ENCODE data around the gene STAB1.

STAB1 gene

GRCh38 chr3:52458770-52459545 is 36.2 kb upstream of the STAB1 start:
- no peak for DNase-seq (ENCODE audit: extremely low read depth in 1 of 2, low read depth in 1 of 2)

DNA sequence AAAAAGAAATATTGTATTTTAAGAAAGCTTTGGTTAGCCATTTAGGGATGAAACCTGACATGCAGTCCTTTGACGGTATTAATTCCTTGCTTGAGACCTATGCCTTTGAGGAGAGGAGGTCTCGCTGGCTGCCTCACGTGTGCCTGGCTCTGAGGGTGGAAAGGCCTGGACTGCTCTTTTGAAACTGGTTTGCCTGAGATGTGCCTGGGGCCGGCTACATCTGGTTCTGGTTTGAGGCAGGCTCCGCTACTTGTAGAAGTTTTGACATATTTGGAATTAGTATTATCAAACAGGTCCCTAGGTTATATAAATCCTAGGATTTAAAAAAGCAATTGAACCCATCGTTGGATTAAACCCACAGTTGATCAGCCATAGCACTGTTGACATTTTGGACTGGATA is 33.3 kb upstream of the STAB1 start:
- DNase-seq (ENCODE audit: extremely low read depth in 1 of 2, low read depth in 1 of 2): no peak

DNA sequence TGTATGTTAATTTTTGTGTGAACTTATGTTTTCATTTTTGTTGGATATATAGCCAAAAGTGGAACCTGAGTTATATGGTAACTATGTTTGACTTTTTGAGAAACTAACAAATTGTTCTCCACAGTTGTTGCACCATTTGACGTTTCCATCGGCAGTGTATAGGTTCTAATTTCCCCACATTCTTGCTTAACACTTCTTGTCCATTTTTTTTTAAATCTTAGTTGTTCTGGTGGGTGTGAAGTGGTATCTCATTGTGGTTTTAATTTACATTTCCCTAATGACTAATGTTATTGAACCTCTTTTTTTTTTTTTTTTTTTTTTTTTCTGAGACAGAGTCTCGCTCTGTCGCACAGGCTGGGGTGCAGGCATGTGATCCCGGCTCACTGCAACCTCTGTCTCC is 31.7 kb upstream of the STAB1 start:
- no peak for DNase-seq (ENCODE audit: extremely low read depth in 1 of 2, low read depth in 1 of 2)

GRCh38 chr3:52468336-52468735 is 26.8 kb upstream of the STAB1 start:
- DNase-seq (ENCODE audit: extremely low read depth in 1 of 2, low read depth in 1 of 2): no peak

DNA sequence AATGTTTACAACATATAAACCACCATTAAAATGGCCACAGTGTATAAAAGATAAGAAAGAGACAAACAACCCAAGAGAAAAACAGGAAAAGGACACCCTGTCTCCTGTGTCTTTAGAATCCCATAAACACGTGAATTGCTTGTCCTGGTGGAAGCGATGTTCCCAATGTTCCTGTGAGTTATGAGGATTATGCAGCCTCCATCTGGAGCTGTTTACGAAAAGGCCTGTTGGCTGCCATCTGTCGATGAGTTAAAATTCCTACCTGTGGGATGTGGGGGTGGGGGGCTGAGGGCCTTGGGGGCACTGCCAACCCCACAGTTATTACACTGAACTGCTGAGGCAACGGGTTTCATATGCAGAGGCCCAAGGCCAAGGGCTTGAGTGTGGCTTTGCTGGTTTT is 26.1 kb upstream of the STAB1 start:
- no peak for DNase-seq (ENCODE audit: extremely low read depth in 1 of 2, low read depth in 1 of 2)

DNA sequence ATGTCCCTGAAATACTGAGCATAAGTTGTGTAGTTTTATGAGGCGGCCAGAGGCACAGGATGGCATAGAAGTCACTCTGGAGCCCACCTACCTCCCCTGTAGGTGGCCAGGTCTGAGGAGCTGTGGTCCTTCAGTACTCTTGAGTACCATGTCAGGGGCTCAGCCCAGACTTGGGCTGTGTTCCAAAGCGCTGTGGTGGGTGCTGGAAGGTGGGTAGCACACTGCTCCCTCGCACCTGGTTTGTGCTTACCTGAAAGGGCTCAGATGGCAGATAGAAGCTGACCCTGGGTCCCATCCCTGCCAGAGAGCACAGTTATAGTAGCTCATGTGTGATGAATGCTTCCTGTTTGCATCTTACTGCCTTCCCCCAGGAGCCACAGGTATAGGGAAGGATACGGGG is 24.2 kb upstream of the STAB1 start:
- no peak for DNase-seq (ENCODE audit: extremely low read depth in 1 of 2, low read depth in 1 of 2)

- DNase-seq (ENCODE audit: extremely low read depth in 1 of 2, low read depth in 1 of 2): no peak
Observed at GRCh38 chr3:52471371-52472238, 23.5 kb upstream of the STAB1 start.

DNA sequence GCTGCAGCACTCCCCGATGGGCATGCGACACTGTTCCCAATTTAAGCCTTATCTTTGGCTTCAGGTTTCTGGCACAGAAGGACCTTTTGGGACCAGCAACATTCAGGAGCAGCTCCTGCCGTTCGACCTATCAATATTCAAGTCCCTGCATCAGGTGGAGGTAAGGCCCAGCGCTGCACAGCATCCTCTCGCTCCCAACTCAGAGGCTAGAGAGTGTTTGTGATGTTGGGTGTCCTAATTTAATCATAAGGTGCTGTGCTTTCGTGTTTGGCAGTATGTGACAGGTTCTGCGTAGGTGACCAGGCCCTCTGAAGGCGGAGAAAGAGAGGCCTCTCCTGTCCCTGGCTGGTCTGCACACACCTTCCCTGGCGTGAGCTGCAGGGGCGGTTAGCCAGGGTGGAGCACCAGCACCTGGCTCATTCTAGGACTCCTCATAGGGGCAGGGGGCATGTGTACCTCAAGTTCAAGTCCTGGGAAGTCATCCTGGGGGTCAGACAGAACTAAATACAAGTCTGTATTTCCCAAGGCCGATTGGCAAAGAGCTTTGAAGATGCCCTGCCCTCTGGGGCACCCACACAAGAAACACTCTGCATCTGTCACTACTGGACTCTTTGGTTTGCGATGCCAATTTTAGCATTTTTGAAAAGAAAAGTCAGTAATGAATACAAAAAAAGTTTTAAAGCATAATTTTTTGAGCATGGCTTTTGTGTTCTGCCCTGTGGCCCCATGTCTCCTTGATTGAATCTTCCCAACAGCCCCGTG is 22.7 kb upstream of the STAB1 start:
- DNase-seq (ENCODE audit: extremely low read depth in 1 of 2, low read depth in 1 of 2): no peak

GRCh38 chr3:52473026-52473425 is 22.1 kb upstream of the STAB1 start:
- DNase-seq (ENCODE audit: extremely low read depth in 1 of 2, low read depth in 1 of 2): no peak

GRCh38 chr3:52477076-52477795 is 17.9 kb upstream of the STAB1 start:
- DNase-seq (ENCODE audit: extremely low read depth in 1 of 2, low read depth in 1 of 2): no peak

GRCh38 chr3:52477796-52478095 is 17.4 kb upstream of the STAB1 start:
- DNase-seq (ENCODE audit: extremely low read depth in 1 of 2, low read depth in 1 of 2): no peak

DNA sequence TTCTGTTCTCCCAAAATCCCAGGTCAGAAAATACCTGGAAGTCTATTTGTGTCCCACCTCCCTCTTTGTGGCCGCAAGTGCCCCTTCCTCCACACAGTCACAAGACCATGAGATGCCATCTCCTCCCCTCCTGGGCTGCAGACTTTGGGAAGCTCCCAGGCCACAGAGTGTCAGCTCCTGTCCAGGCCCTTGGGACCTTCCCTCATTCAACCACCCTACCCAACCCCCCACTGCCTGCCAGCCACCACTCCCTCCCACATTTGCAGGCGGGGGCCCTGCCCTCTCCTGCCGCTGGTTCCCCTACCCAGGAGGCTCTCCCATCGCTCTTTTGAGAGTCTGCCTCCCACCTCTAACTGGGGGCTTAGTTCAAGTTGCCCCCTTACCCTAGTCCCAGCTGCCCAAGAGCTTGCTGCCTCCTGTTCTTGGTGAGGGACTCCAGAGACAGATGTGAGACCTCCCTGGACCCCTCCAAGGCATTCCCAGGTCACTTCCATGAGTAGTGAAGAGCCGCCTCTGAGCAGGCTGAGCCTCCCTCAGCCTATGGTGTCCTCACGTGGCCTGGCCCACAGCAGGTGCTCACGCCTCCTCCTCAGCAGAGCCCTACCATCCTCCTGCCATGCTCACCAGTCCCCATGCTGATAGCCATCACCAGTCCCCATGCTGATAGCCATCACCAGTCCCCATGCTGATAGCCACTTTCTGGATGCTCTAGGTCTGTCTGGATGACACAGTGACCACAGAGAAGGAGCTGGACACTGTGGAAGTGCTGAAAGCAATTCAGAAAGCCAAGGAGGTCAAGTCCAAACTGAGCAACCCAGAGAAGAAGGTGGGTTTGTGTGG is 15.9 kb upstream of the STAB1 start:
- DNase-seq (ENCODE audit: extremely low read depth in 1 of 2, low read depth in 1 of 2): no peak

GRCh38 chr3:52479877-52480575 is 15.1 kb upstream of the STAB1 start:
- DNase-seq (ENCODE audit: extremely low read depth in 1 of 2, low read depth in 1 of 2): no peak

GRCh38 chr3:52480768-52481715 is 14.1 kb upstream of the STAB1 start:
- DNase-seq (ENCODE audit: extremely low read depth in 1 of 2, low read depth in 1 of 2): no peak

DNA sequence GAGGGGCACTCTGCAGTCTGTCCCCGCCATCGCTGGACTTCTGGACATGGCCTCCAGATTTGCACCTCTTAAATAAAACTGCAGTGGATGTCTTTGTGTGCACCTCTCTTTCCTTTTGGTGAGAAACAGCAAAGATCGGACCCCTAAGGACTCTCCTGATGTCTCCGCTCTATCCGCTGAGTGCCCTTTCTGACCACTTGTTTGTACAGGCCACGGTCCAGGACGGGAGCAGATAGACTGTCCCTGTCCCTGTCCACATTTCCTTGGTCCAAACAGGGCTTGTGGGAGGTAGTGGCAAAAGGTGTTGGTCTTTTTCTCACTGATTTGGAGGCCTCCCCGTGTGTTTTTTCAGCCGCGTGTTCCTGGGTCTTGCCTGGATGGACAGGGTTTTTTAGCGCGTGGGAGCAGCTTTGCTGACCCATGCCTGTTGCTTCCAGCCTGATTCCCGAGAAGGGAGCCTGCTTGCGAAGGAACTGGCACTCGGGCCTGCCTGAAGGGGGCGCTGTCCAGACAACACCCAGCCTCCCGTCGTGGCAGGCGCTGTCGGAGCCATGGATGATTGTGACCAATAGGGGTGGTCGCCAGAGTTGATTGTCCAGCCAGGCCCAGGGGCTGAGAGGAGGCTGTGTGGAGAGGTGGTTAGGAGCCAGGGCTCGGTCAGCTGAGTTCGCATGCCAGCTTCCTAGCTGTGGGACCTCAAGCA is 13.2 kb upstream of the STAB1 start:
- DNase-seq (ENCODE audit: extremely low read depth in 1 of 2, low read depth in 1 of 2): no peak

- DNase-seq (ENCODE audit: extremely low read depth in 1 of 2, low read depth in 1 of 2): no peak
Observed at GRCh38 chr3:52483081-52483480, 12.1 kb upstream of the STAB1 start.

DNA sequence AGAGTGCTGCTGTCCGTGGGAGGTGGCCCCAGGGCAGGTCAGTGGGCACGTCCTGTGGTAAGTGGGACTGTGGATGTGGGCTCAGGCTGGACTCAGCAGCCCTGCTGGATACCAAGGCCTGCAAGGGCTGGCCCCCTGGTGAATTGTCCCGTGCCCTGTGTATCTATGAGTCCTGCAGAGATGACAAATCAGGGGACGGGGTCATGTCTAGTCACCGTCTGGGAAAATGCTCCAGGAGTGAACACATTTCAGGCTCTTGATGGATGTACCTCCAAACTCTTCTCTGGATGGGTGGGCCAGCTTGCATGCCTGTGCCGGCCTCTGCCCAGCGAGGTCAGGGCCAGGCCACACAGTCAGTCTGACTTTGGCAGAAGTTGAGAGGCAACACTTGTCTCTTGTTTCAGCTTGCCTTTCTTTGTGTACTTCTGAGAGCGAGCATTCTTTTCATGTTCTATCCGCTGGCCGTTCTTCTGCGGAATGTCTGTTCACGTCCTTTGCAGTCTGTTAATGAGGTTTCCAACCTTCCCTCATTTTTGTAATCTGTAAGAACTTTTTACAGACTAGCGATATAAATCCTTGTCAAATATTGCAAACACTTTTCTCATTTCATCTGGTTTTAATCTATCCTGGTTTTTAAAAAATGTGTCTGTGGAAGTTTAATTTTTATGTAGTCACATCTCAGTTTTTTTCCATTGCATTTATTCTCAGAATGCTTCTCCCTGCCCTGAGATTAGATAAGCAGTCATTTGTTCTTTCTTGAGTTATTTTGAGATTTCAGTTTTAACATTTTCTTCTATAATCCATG is 11.4 kb upstream of the STAB1 start:
- DNase-seq (ENCODE audit: extremely low read depth in 1 of 2, low read depth in 1 of 2): no peak

All from stimulated activated CD8-positive, alpha-beta memory T cell treated with anti-CD3 and anti-CD28 coated beads, Interleukin-7, amount 100 ng/mL, for 48 hours (primary cell).